HL-60 (cell line): ENCODE results near the gene FTO.

ENCODE experiments used
- GABPA ChIP-seq: IDR thresholded peaks from 2 replicates; pipeline ENCODE4 v1.6.1; 2012; ENCODE audit warnings: low read depth
- POLR2AphosphoS5 ChIP-seq: IDR thresholded peaks from 2 replicates; pipeline ENCODE4 v1.6.1; 2012; ENCODE audit warnings: low read depth
- SPI1 ChIP-seq: IDR thresholded peaks from 2 replicates; pipeline ENCODE4 v1.6.1; 2012; ENCODE audit warnings: low read depth, mild to moderate bottlenecking, borderline replicate concordance
- TF ChIP-seq, protein P1 (sequence below): IDR thresholded peaks from one replicate; pipeline ENCODE4 v1.5.1; 2011; ENCODE audit warnings: low read length, control low read depth, inconsistent platforms; ENCODE audit not compliant: insufficient read depth

GRCh38 chr16:54160939-54161897, 457.3 kb downstream of the FTO start:
- TF ChIP-seq, protein P1, sequence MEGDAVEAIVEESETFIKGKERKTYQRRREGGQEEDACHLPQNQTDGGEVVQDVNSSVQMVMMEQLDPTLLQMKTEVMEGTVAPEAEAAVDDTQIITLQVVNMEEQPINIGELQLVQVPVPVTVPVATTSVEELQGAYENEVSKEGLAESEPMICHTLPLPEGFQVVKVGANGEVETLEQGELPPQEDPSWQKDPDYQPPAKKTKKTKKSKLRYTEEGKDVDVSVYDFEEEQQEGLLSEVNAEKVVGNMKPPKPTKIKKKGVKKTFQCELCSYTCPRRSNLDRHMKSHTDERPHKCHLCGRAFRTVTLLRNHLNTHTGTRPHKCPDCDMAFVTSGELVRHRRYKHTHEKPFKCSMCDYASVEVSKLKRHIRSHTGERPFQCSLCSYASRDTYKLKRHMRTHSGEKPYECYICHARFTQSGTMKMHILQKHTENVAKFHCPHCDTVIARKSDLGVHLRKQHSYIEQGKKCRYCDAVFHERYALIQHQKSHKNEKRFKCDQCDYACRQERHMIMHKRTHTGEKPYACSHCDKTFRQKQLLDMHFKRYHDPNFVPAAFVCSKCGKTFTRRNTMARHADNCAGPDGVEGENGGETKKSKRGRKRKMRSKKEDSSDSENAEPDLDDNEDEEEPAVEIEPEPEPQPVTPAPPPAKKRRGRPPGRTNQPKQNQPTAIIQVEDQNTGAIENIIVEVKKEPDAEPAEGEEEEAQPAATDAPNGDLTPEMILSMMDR, result no peak
- TF ChIP-seq SPI1, result no peak
- TF ChIP-seq GABPA, result no peak
- TF ChIP-seq POLR2AphosphoS5, result no peak
